ENCODE data around the gene IFI27L1.

DNA sequence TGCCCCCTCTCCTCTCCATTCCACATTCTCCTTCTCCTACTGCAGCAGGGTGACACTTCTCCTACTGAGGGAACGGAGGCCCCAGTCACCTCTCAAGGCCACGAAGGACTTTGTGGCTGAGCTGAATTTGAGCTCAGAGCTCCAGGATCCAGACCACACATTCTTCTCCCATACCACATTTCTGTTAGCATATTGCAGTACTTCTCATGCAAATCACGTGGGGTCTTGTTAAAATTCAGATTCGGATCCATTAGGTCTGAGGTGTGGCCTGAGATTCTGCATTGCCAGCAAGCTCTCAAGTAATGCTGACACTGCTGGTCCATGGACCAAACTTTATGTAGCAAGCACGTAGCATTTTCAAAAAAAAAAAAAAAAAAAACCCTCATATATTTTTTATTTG is 57.9 kb downstream of the IFI27L1 start:
- TF ChIP-seq, protein P1, sequence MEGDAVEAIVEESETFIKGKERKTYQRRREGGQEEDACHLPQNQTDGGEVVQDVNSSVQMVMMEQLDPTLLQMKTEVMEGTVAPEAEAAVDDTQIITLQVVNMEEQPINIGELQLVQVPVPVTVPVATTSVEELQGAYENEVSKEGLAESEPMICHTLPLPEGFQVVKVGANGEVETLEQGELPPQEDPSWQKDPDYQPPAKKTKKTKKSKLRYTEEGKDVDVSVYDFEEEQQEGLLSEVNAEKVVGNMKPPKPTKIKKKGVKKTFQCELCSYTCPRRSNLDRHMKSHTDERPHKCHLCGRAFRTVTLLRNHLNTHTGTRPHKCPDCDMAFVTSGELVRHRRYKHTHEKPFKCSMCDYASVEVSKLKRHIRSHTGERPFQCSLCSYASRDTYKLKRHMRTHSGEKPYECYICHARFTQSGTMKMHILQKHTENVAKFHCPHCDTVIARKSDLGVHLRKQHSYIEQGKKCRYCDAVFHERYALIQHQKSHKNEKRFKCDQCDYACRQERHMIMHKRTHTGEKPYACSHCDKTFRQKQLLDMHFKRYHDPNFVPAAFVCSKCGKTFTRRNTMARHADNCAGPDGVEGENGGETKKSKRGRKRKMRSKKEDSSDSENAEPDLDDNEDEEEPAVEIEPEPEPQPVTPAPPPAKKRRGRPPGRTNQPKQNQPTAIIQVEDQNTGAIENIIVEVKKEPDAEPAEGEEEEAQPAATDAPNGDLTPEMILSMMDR (IDR thresholded peaks at IDR 0.05 in 4 of 5, conservative IDR thresholded peaks at IDR 0.05 in 1 of 5): no peak
- no peak for TF ChIP-seq POLR2A (IDR thresholded peaks at IDR 0.05)
